A549 (cell line): ENCODE measurements around the gene ZNF865. TPM values are rescaled to one million over a fixed set of nuclear protein-coding genes. Genes with fewer than 3 reads are reported as not detected.

ENCODE experiments used
- ATAC-seq, 2 experiments: fragments of 200-7000 bp in 1 of 2; fragments of >200 bp in 1 of 2; cut with Nextera tagmentation in 1 of 2; cut with Tn5 transposase in 1 of 2; 3 replicates each; pipeline versions ENCODE4 v1.8.0 to v1.9.1; 2018 to 2020; ENCODE audit warnings: mild to moderate bottlenecking in 1 of 2, moderate library complexity in 1 of 2
- CTCF ChIA-PET: fragments of 300-600 bp; sonication (Branson Sonifier 250); formaldehyde crosslinking; extraction: SDS; loops from one replicate; lab custom pipeline; 2021; ENCODE audit warnings: antibody characterized with exemption, inconsistent platforms; lab: Yijun Ruan, JAX
- POLR2A ChIA-PET: fragments of 350-600 bp; formaldehyde crosslinking; extraction: SDS; loops from one replicate; lab custom pipeline; 2021; ENCODE audit warnings: antibody characterized with exemption, inconsistent platforms; lab: Yijun Ruan, JAX
- DNase-seq, 2 experiments: peaks; one replicate each; pipeline versions ENCODE4 v3.0.0 to v3.0.0-alpha.2; 2011 to 2016; ENCODE audit warnings: low read depth in 1 of 2, low spot score in 1 of 2
- FAIRE-seq: peaks from 2 replicates; lab custom pipeline; 2011; peaks lifted over from hg19 to GRCh38; lab: Jason Lieb, UNC
- H3K27ac ChIP-seq, 2 experiments: fragments of >200 bp; sonication (Bioruptor Twin); formaldehyde crosslinking; 3 replicates each; pipeline ENCODE4 v1.5.1; 2016 to 2017
- H3K4me1 ChIP-seq: fragments of >200 bp; sonication (Bioruptor Twin); formaldehyde crosslinking; 3 replicates; pipeline ENCODE4 v1.6.1; 2016
- H3K4me2 ChIP-seq: fragments of >200 bp; sonication (Bioruptor Twin); formaldehyde crosslinking; 3 replicates; pipeline ENCODE4 v1.6.1; 2016
- H3K4me3 ChIP-seq: fragments of >200 bp; sonication (Bioruptor Twin); formaldehyde crosslinking; 3 replicates; pipeline ENCODE4 v1.5.1; 2016
- H3K9me3 ChIP-seq: fragments of >200 bp; sonication (Bioruptor Twin); formaldehyde crosslinking; 3 replicates; pipeline ENCODE4 v1.6.1; 2016
- BHLHE40 ChIP-seq: IDR thresholded peaks from 2 replicates; pipeline ENCODE4 v1.6.1; 2012; ENCODE audit warnings: low read depth, low read length, inconsistent platforms
- EHF ChIP-seq: fragments of 250-450 bp; sonication (Bioruptor Pico); IDR thresholded peaks from 2 replicates; pipeline ENCODE4 v1.5.0; 2020; ENCODE audit warnings: mild to moderate bottlenecking
- EP300 ChIP-seq, 2 experiments: fragments of >200 bp; sonication (Bioruptor Twin); formaldehyde crosslinking; IDR thresholded peaks; 2 replicates in 1 of 2; 3 replicates in 1 of 2; pipeline ENCODE4 v1.6.1; 2016 to 2017
- FOSL2 ChIP-seq, 2 experiments: fragments of 450-650 bp in 1 of 2; fragments of >200 bp in 1 of 2; sonication (Bioruptor Twin) in 1 of 2; formaldehyde crosslinking; IDR thresholded peaks; 2 replicates each; pipeline versions ENCODE4 v1.5.0 to v1.6.1; 2016 to 2020; ENCODE audit warnings: mild to moderate bottlenecking in 1 of 2, moderate library complexity in 1 of 2
- HDAC2 ChIP-seq: fragments of 200-600 bp; sonication (generic); IDR thresholded peaks from 2 replicates; pipeline ENCODE4 v1.6.1; 2016
- HES2 ChIP-seq: fragments of >200 bp; sonication (Bioruptor Twin); formaldehyde crosslinking; IDR thresholded peaks from 2 replicates; pipeline ENCODE4 v1.6.1; 2016
- HMGXB4 ChIP-seq: fragments of 250-450 bp; sonication (Bioruptor Pico); IDR thresholded peaks from 2 replicates; pipeline ENCODE4 v1.5.0; 2021; ENCODE audit warnings: mild to moderate bottlenecking, moderate library complexity, borderline replicate concordance
- JUN ChIP-seq, 2 experiments: fragments of >200 bp; sonication (Bioruptor Twin); formaldehyde crosslinking; IDR thresholded peaks; 2 replicates in 1 of 2; 3 replicates in 1 of 2; pipeline ENCODE4 v1.6.1; 2016 to 2017
- KDM1A ChIP-seq: fragments of 200-600 bp; sonication (generic); IDR thresholded peaks from 2 replicates; pipeline ENCODE4 v1.6.1; 2016; ENCODE audit warnings: low read depth, mild to moderate bottlenecking
- KDM5A ChIP-seq: fragments of 200-600 bp; sonication (generic); IDR thresholded peaks from 2 replicates; pipeline ENCODE4 v1.6.1; 2016; ENCODE audit warnings: antibody characterized with exemption, mild to moderate bottlenecking
- MYC ChIP-seq: IDR thresholded peaks from 2 replicates; pipeline ENCODE4 v1.6.1; 2012; ENCODE audit warnings: mild to moderate bottlenecking, inconsistent platforms, low read length, improper control_type of control experiment, borderline replicate concordance
- PHF8 ChIP-seq: fragments of 200-600 bp; sonication (generic); IDR thresholded peaks from 2 replicates; pipeline ENCODE4 v1.6.1; 2016; ENCODE audit warnings: low read depth, mild to moderate bottlenecking, antibody characterized with exemption, moderate library complexity, borderline replicate concordance
- POLR2A ChIP-seq: IDR thresholded peaks from 2 replicates; pipeline ENCODE4 v1.6.1; 2012; ENCODE audit warnings: mild to moderate bottlenecking, low read length
- RAD21 ChIP-seq, 2 experiments: fragments of >200 bp in 1 of 2; sonication (Bioruptor Twin) in 1 of 2; formaldehyde crosslinking in 1 of 2; IDR thresholded peaks in 1 of 2; conservative IDR thresholded peaks in 1 of 2; 2 replicates in 1 of 2; 3 replicates in 1 of 2; pipeline ENCODE4 v1.6.1; 2012 to 2018; ENCODE audit warnings: inconsistent platforms in 1 of 2
- RFX5 ChIP-seq: fragments of 450-650 bp; IDR thresholded peaks from 2 replicates; pipeline ENCODE4 v1.7.1; 2014; ENCODE audit warnings: antibody characterized with exemption, mild to moderate bottlenecking, moderate library complexity
- SMC3 ChIP-seq: fragments of >200 bp; sonication (Bioruptor Twin); formaldehyde crosslinking; IDR thresholded peaks from 3 replicates; pipeline ENCODE4 v1.6.1; 2018; ENCODE audit warnings: inconsistent platforms
- SREBF2 ChIP-seq: fragments of 450-650 bp; IDR thresholded peaks from 2 replicates; pipeline ENCODE4 v1.6.1; 2014; ENCODE audit warnings: mild to moderate bottlenecking, moderate library complexity
- TFCP2L1 ChIP-seq: fragments of 250-450 bp; sonication (Bioruptor Pico); IDR thresholded peaks from 2 replicates; pipeline ENCODE4 v1.5.0; 2021; ENCODE audit warnings: mild to moderate bottlenecking
- TP53 ChIP-seq: fragments of 250-450 bp; sonication (Bioruptor Pico); IDR thresholded peaks from 2 replicates; pipeline ENCODE4 v1.5.0; 2021; ENCODE audit warnings: mild to moderate bottlenecking, moderate library complexity
- ZC3H11A ChIP-seq: fragments of 450-650 bp; IDR thresholded peaks from 2 replicates; pipeline ENCODE4 v1.6.1; 2014; ENCODE audit warnings: antibody characterized with exemption, mild to moderate bottlenecking
- WGBS: methylation state at CpG from one replicate; pipeline ENCODE4 v1.1.6; 2017; ENCODE audit errors: missing lambda C conversion rate; 5-methylcytosine and 5-hydroxymethylcytosine counted together
- polyA plus RNA-seq, 4 experiments: library from polyadenylated mRNA; depleted of rRNA in 3 of 4; stranded (reverse); fragments of >200 nt; fragmentation: RNase III in 1 of 4; extraction: RNeasy Plus Mini Kit Qiagen cat#74134 plus additional on column Dnase treatment in 1 of 4; gene quantifications; 2 replicates in 3 of 4; 3 replicates in 1 of 4; pipeline ENCODE4 v1.2.3, GENCODE V29; 2011 to 2017
- TF ChIP-seq, protein P1 (sequence below): fragments of 450-650 bp; IDR thresholded peaks from 2 replicates; pipeline ENCODE4 v1.6.1; 2014; ENCODE audit warnings: antibody characterized with exemption
- TF ChIP-seq, protein P2 (sequence below): fragments of >200 bp; sonication (Bioruptor Twin); formaldehyde crosslinking; IDR thresholded peaks from 3 replicates; pipeline ENCODE4 v1.5.1; 2016

The ZNF865 gene
- polyA plus RNA-seq, 2 of the 4 experiments (the other 2 are of a cell fraction), result 2.1 to 7.9 TPM

- TF ChIP-seq ZC3H11A, result no peak
Observed at GRCh38 chr19:55599842-55600661, 5.4 kb upstream of the ZNF865 start, which contains the start of gene ZNF524 (continued).

GRCh38 chr19:55600662-55601028 lies 4.8 kb upstream of the ZNF865 start:
- no peak; a peak in 1 of 6 replicates for ATAC-seq
- H3K27ac ChIP-seq, result peak overlapping the region; percentile 95 to 96
- H3K4me3 ChIP-seq, result peak overlapping the region; percentile 69
- H3K4me2 ChIP-seq, result peak overlapping the region; percentile 81
- H3K4me1 ChIP-seq, result peaks cover 20% of the 10 kb centered on the region
- no peaks in the 10 kb centered on the region for H3K9me3 ChIP-seq
- peak in 1 of 2 experiments; percentile 57 for DNase-seq
- no peak for TF ChIP-seq SREBF2
- TF ChIP-seq POLR2A, result peak; percentile 20; the same call in 1 of the 2 replicates
- TF ChIP-seq, protein P1, sequence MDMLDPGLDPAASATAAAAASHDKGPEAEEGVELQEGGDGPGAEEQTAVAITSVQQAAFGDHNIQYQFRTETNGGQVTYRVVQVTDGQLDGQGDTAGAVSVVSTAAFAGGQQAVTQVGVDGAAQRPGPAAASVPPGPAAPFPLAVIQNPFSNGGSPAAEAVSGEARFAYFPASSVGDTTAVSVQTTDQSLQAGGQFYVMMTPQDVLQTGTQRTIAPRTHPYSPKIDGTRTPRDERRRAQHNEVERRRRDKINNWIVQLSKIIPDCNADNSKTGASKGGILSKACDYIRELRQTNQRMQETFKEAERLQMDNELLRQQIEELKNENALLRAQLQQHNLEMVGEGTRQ, result no peak
- WGBS, result 19% methylated on average over 5 of the region's 15 CpGs
- no peak for FAIRE-seq
- ChIA-PET POLR2A (interaction anchor here (0.6 to 2.7 kb wide), 7 partner anchors 13 to 537 kb away, joined by 3 to 44 read pairs (median 13); partner anchors contain the start of gene ZNF628), CTCF (interaction anchor here (1.5 to 16.7 kb wide), 3 partner anchors 17 to 90 kb away, joined by 3 to 348 read pairs (median 8); no protein-coding TSS in a partner anchor)

- Histone ChIP-seq H3K4me1 (peaks cover 20% of the 10 kb centered on the region), H3K27ac (peak overlapping the region; percentile 95 to 96), H3K4me3 (peak overlapping the region; percentile 69), H3K9me3 (no peaks in the 10 kb centered on the region), H3K4me2 (peak overlapping the region; percentile 81)
- ChIA-PET POLR2A (interaction anchor here (1.5 to 2.7 kb wide), 2 partner anchors 53 to 97 kb away, joined by 7 to 44 read pairs; no protein-coding TSS in a partner anchor), CTCF (interaction anchor here (1.1 to 16.7 kb wide), 4 partner anchors 17 to 134 kb away, joined by 3 to 348 read pairs (median 6); no protein-coding TSS in a partner anchor)
- ATAC-seq, result no peak
- 84% methylated on average over 4 of the region's 4 CpGs for WGBS
- no peak for DNase-seq
- peak; percentile 76; the same call in 1 of the 2 replicates for TF ChIP-seq KDM1A
- TF ChIP-seq HDAC2, result 0 out of 2 replicates have a peak, but pooled peaks have one; percentile 69
- TF ChIP-seq PHF8, result no peak
- no peak for FAIRE-seq
Observed at GRCh38 chr19:55601084-55601483, 4.4 kb upstream of the ZNF865 start.

GRCh38 chr19:55602104-55603001 lies 3.1 kb upstream of the ZNF865 start:
- Histone ChIP-seq H3K9me3 (no peaks in the 10 kb centered on the region), H3K4me1 (peaks cover 29% of the 10 kb centered on the region), H3K27ac (peak overlapping the region in 1 of 2 experiments; percentile 96; a peak in 3 of 6 replicates), H3K4me2 (no peak overlapping the region), H3K4me3 (no peak overlapping the region)
- WGBS, result 97% methylated on average over 60 of the region's 60 CpGs
- CTCF ChIA-PET, result interaction anchor here (0.7 to 16.7 kb wide), 5 partner anchors 14 to 135 kb away, joined by 3 to 348 read pairs (median 3); no protein-coding TSS in a partner anchor
- DNase-seq (no peak), FAIRE-seq (no peak), ATAC-seq (no peak)
- POLR2A ChIA-PET, result no interaction called here
- no peak for TF ChIP-seq TP53
- TF ChIP-seq RFX5, result no peak
- TF ChIP-seq, protein P2, sequence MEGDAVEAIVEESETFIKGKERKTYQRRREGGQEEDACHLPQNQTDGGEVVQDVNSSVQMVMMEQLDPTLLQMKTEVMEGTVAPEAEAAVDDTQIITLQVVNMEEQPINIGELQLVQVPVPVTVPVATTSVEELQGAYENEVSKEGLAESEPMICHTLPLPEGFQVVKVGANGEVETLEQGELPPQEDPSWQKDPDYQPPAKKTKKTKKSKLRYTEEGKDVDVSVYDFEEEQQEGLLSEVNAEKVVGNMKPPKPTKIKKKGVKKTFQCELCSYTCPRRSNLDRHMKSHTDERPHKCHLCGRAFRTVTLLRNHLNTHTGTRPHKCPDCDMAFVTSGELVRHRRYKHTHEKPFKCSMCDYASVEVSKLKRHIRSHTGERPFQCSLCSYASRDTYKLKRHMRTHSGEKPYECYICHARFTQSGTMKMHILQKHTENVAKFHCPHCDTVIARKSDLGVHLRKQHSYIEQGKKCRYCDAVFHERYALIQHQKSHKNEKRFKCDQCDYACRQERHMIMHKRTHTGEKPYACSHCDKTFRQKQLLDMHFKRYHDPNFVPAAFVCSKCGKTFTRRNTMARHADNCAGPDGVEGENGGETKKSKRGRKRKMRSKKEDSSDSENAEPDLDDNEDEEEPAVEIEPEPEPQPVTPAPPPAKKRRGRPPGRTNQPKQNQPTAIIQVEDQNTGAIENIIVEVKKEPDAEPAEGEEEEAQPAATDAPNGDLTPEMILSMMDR, result no peak
- TF ChIP-seq HES2, result no peak
- TF ChIP-seq JUN (IDR thresholded peaks at IDR 0.05), result no peak
- TF ChIP-seq, protein P1, result no peak
- TF ChIP-seq BHLHE40, result no peak
- no peak for TF ChIP-seq SMC3
- TF ChIP-seq RAD21 (conservative IDR thresholded peaks at IDR 0.05 in 1 of 2, IDR thresholded peaks at IDR 0.05 in 1 of 2), result no peak
- no peak for TF ChIP-seq EP300 (IDR thresholded peaks at IDR 0.05)
- no peak for TF ChIP-seq HDAC2
- no peak for TF ChIP-seq HMGXB4 (CRISPR knock-in tag)
- TF ChIP-seq MYC, result no peak
- no peak for TF ChIP-seq KDM5A
- TF ChIP-seq FOSL2 (IDR thresholded peaks at IDR 0.05), result no peak
- no peak for TF ChIP-seq FOSL2 (CRISPR knock-in tag; IDR thresholded peaks at IDR 0.05)
- no peak for TF ChIP-seq EHF (CRISPR knock-in tag)
- TF ChIP-seq TFCP2L1 (CRISPR knock-in tag), result no peak
